Activated T-helper 17 cell treated with anti-CD3 and anti-CD28 coated beads, Interleukin-2, amount 50 U/mL, for 72 hours (primary cell): ENCODE measurements around the gene HOXC5. TPM values are rescaled to one million over a fixed set of nuclear protein-coding genes. Genes with fewer than 3 reads are reported as not detected.

Source experiments
- ATAC-seq: fragments of 150-1000 bp; cut with Tn5 transposase; replicated peaks from 2 replicates; pipeline ENCODE4 v1.10.0; 2021; ENCODE audit warnings: mild to moderate bottlenecking, moderate library complexity
- H3K27ac Mint-ChIP-seq: one replicate; pipeline ENCODE4 v1.8.0; 2022; ENCODE audit warnings: mixed read lengths
- H3K27me3 Mint-ChIP-seq: one replicate; pipeline ENCODE4 v1.8.0; 2022; ENCODE audit warnings: mixed read lengths
- H3K36me3 Mint-ChIP-seq: one replicate; pipeline ENCODE4 v1.8.0; 2022; ENCODE audit warnings: low read depth, mild to moderate bottlenecking, mixed read lengths
- H3K4me1 Mint-ChIP-seq: one replicate; pipeline ENCODE4 v1.8.0; 2022; ENCODE audit warnings: mixed read lengths
- H3K4me3 Mint-ChIP-seq: one replicate; pipeline ENCODE4 v1.8.0; 2022; ENCODE audit warnings: mild to moderate bottlenecking, mixed read lengths
- H3K9me3 Mint-ChIP-seq: one replicate; pipeline ENCODE4 v1.8.0; 2022; ENCODE audit warnings: mixed read lengths
- total RNA-seq, 2 donors: library from RNA; stranded (reverse); gene quantifications; one replicate each; pipeline ENCODE4 v1.2.3, GENCODE V29; 2022

HOXC5 gene
- total RNA-seq, 2 donors from 2014 or later: not detected

DNA sequence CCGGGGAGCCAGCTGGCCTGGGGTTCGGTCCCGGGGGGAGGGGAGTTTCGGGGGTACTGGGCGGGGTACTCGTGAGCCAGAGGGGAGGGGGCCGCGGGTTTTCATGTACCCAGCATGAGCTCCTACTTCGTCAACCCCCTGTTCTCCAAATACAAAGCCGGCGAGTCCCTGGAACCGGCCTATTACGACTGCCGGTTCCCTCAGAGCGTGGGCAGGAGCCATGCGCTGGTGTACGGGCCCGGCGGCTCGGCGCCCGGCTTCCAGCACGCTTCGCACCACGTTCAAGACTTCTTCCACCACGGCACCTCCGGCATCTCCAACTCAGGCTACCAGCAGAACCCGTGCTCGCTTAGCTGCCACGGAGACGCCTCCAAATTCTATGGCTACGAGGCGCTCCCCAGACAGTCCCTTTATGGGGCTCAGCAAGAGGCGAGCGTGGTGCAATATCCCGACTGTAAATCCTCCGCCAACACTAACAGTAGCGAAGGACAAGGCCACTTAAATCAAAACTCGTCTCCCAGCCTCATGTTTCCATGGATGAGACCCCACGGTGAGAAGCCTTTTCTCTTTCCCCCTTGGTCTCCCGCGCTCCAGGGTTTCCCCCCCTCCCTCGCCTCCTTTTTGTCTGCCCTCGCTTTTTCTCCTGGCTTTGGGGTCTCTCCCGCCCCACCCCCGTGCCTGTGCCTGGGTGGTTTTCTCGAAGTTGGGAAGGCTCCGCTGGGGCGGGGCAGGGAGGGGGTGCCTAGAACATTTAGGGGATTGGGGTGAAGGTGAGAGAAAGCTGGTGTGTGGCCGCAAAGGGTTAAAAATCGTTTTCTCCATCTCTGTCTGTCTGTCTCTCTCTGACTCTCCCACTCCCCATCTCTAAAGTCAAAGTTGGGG lies 23.4 kb upstream of the HOXC5 start:
- Mint-ChIP-seq H3K4me3 (peak overlapping the region; percentile 58), H3K27ac (no peak overlapping the region), H3K27me3 (peaks cover 78% of the 10 kb centered on the region), H3K9me3 (no peaks in the 10 kb centered on the region), H3K36me3 (no peaks in the 10 kb centered on the region), H3K4me1 (peaks cover 13% of the 10 kb centered on the region)
- peak; percentile 40 for ATAC-seq

DNA sequence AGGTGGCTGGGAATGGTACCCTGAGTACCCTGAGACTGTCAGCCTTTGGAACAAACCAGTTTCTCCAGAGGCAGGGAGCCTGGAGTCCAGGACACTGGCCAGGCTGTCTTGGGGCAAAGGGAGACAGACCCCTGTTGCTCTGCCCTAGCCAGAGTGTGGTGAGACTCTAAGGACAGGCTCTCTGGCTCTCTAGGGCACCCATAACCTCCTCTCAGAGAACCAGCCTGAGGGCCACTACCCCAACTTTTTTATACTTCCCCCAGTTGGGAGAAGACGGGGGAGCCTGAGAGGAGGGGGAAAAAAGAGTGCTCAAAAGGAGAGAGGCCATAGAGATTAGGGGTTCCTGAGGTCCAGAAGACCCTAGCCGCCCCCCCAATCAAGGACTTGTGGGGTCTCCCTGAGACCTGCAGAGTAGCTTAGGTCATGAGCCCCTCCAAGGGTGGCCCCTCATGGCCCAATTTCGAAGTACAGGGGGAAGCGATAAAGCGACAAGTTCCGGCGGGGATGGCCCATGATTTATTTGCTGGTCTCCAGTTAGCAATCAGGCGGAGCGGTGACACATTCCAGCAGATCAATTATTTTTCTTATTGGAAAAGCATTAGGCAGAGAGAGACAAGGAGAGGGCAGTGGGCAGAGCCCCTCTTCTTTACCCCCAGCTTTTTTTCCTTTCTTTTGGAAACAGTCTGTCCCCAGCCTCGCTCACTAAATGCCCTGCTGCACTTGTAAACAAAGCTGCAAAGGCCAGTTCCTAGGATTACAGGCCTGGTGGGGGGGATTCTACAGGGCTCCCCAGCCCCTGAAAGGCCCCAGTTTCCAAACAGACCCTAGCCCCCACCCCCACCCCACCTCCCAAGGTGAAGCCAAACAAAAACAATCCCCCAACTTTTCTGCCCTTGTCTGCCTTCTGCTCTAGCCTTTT lies 22.5 kb upstream of the HOXC5 start:
- Mint-ChIP-seq H3K4me1 (peaks cover 13% of the 10 kb centered on the region), H3K27me3 (peaks cover 79% of the 10 kb centered on the region), H3K9me3 (no peaks in the 10 kb centered on the region), H3K27ac (no peak overlapping the region), H3K36me3 (peaks cover 7% of the 10 kb centered on the region), H3K4me3 (peak overlapping the region; percentile 58)
- no peak for ATAC-seq

DNA sequence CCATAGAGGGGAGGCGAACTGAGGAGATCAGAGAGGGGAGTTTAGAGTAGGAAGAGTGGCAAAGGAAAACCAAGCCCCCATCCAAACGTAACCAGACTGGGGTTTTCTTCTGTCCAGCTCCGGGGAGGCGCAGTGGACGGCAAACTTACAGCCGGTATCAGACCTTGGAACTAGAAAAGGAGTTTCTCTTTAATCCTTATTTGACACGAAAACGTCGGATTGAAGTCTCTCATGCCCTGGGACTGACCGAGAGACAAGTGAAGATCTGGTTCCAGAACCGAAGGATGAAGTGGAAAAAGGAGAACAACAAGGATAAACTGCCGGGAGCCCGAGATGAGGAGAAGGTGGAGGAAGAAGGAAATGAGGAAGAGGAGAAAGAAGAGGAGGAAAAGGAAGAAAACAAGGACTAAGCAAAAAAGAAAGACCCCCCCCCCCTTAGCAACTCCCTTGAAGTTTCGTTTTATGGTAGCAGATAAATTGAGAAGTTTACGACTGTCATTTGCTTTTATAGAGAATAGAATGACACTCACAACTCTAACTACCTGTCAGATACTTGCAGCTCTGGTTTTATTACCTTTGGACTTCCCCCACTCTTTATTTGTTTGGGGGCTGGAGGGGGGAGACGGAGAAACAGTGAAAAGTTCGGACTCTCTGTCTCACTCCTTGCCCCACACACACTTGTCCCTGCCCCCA lies 21.7 kb upstream of the HOXC5 start:
- no peaks in the 10 kb centered on the region for H3K9me3 Mint-ChIP-seq

DNA sequence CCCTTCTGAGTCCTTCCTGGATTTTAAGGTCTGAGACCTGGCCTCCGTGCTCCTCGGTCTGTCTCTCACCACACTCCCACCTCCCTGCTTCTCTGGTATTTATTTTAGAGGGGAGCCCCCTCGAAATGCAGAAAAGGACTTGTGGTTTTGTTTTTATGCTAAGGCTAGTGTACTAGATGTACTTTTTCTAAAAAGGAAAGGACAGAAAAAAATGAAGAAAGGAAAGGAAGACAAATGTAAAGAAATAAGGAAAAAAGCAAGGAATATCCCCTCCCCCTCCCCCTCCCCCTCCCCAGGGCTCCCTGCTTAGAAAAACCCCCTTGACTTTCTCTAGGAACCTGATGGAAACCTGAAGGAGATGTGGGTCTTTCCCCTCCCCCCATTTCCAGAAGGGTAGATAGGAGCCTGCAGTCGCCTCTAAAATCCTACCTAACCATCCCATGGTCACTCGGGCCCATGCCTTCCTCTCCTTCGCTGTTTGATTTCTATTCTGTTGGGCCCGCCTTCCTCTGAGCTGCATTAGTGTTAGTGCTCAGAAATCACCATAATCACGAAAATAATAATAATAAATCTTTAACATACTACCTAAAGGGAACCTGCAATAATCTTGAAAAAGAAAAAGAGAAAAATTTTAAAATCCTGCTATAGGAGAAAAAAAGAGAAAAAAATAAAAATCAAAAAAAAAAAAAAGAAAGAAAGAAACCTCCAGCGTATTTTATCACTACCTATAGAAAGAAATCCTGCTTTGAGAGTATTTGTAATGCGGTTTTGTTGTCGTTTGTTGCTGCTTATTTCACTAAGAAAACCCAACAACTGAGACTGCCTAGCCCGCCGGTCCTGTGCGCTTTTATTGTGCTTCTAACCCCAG lies 21.0 kb upstream of the HOXC5 start:
- ATAC-seq: no peak
- no peak overlapping the region for H3K4me3 Mint-ChIP-seq
- no peak overlapping the region for H3K27ac Mint-ChIP-seq
- no peaks in the 10 kb centered on the region for H3K9me3 Mint-ChIP-seq
- H3K27me3 Mint-ChIP-seq: peaks cover 68% of the 10 kb centered on the region
- H3K4me1 Mint-ChIP-seq: peaks cover 9% of the 10 kb centered on the region
- peaks cover 7% of the 10 kb centered on the region for H3K36me3 Mint-ChIP-seq

More for the DNA sequence above, 21.7 kb upstream of the HOXC5 start:
- Mint-ChIP-seq H3K4me1 (peaks cover 11% of the 10 kb centered on the region), H3K36me3 (peaks cover 7% of the 10 kb centered on the region), H3K4me3 (no peak overlapping the region), H3K27ac (no peak overlapping the region), H3K27me3 (peaks cover 75% of the 10 kb centered on the region)
- ATAC-seq: no peak

DNA sequence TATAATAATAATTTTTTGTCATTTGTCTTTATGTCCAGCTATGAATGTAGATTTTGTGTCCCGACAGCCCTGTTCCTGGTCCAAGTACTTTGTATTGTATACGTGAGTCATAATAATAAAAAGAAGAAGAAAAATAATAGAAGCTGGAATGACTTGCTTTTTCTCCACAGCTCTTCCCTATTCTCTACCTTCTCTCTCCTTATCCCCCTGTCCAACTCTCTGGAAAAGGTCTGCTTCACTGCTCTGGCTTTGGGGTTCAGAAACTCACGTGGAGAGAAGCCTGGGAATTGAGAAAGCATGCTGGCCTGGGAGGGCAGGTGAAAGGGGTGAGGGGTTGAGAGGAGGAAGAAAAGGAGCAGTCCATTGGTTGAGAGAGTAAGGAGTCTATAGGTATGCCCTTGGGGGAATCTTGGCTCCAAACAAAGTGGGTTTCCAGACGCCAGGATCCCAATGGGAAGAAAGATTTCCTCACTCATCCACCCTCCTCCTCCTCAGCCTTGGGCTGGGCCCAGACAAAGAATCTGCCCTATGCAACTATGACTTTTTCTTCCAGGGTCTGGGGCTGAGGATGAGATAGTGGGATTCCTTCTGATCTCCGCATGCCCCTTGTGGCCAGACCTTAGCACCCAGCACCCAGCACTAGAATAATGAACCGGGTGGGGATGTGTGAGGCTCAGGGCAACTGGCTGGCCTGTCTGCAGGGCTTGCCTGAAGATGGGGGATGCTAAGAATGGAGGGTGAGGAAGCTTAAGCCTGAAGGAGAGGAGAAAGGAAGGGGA lies 20.0 kb upstream of the HOXC5 start:
- Mint-ChIP-seq H3K27me3 (peaks cover 68% of the 10 kb centered on the region), H3K4me1 (peaks cover 15% of the 10 kb centered on the region), H3K36me3 (peaks cover 7% of the 10 kb centered on the region), H3K9me3 (no peaks in the 10 kb centered on the region), H3K4me3 (no peak overlapping the region), H3K27ac (no peak overlapping the region)
- no peak for ATAC-seq

DNA sequence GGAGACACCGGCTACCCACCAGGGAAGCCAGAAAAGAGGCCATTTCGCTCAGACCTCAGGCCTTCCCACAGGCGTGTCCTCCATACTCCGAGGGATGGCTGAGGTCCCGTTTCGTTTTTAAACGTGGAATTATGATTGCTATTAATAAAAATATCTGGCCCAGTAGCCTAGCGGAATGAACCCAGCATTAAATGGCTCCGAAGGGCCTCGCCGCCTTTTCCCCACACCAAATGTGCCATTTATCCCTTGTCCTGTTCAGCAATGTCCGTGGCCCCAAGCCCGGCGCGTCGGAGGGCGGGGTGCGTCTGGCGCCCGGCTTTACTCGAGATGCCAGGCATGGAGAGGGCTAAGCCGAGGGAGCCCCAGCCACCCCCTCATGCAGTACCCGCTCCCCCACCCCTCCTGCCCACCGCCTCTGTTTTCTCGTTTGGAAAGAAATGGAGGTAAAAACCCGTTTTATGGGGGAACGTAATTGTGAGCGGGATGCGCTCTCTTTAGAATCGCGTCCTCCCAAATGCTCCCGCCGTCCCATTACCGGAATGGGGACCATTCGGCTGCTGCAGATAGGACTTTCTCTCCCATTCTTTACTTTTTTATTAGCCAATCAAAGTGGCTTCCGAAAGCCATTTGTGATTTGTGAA lies 18.4 kb upstream of the HOXC5 start:
- no peak overlapping the region for H3K4me3 Mint-ChIP-seq

DNA sequence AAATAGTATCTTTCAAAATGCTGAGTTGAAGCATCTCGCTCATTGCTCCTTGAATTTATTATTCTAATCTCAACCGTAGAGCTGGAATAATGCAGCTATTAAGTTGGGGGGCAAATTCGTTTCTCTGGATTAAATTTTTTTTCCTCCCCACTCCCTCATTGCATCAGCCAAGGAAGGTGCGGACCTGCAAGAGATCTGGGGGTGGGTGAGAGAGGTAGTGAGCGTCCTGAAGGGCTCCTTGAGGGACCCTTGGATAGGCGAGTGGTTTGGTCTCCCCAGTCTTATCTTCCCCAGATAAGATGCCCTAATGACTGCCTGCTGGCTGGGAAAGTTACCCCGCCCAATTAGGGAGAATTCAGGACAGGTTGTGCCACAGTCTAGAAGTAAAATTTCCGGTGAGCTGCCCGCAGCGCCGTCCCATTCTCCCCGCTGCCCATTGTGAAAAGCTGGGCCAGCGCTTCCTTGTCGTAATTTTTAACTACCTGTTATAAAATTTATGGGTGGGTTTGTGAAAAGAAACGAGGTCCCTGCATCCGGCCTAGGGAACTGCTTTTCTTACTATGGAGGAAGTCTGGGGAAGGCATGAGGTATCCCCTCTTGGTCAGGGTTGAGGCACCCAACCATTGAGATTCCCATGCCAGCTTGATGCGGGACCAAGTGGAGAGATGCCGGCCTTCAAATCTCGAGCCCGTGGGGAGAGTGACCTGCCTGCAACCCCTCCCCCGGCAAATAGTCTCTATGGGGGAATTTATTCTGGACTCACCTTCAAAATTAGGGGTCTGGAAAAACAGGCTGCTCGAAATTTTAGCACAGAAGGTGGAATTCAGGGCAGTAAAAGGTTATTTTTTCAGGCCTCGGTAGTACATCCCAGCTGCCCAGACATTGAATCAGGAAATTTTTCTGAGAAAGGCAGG lies 17.6 kb upstream of the HOXC5 start:
- peaks cover 7% of the 10 kb centered on the region for H3K36me3 Mint-ChIP-seq
- H3K27me3 Mint-ChIP-seq: peaks cover 61% of the 10 kb centered on the region
- H3K4me3 Mint-ChIP-seq: no peak overlapping the region
- peaks cover 15% of the 10 kb centered on the region for H3K4me1 Mint-ChIP-seq
- no peak overlapping the region for H3K27ac Mint-ChIP-seq
- no peak for ATAC-seq
- no peaks in the 10 kb centered on the region for H3K9me3 Mint-ChIP-seq

More for the DNA sequence above, 18.4 kb upstream of the HOXC5 start:
- no peak for ATAC-seq
- peaks cover 7% of the 10 kb centered on the region for H3K36me3 Mint-ChIP-seq
- H3K9me3 Mint-ChIP-seq: no peaks in the 10 kb centered on the region
- H3K27me3 Mint-ChIP-seq: peaks cover 61% of the 10 kb centered on the region
- no peak overlapping the region for H3K27ac Mint-ChIP-seq
- peaks cover 15% of the 10 kb centered on the region for H3K4me1 Mint-ChIP-seq

DNA sequence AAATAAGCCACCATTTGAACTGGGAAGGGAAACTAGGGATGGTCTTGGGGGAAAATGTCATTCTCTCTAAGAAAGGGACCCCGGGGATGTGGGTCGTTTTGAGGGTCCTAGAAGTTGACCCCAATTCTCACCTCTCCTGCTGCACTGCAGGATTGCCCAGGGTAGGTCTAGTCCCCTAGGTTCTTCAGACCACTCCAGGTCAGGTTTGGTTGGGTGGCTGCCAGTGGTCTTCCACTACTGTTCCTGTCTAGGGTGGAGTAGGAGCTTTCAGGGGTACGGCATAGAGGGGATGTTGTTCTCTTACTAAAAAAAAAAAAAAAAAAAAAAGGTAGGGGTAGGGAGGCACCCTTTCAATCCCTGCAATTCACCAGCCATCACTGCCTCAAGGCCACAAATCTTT lies 16.8 kb upstream of the HOXC5 start:
- H3K36me3 Mint-ChIP-seq: peaks cover 7% of the 10 kb centered on the region
- no peaks in the 10 kb centered on the region for H3K9me3 Mint-ChIP-seq
- no peak for ATAC-seq
- H3K4me1 Mint-ChIP-seq: peaks cover 12% of the 10 kb centered on the region
- no peak overlapping the region for H3K27ac Mint-ChIP-seq
- peaks cover 54% of the 10 kb centered on the region for H3K27me3 Mint-ChIP-seq
- no peak overlapping the region for H3K4me3 Mint-ChIP-seq

DNA sequence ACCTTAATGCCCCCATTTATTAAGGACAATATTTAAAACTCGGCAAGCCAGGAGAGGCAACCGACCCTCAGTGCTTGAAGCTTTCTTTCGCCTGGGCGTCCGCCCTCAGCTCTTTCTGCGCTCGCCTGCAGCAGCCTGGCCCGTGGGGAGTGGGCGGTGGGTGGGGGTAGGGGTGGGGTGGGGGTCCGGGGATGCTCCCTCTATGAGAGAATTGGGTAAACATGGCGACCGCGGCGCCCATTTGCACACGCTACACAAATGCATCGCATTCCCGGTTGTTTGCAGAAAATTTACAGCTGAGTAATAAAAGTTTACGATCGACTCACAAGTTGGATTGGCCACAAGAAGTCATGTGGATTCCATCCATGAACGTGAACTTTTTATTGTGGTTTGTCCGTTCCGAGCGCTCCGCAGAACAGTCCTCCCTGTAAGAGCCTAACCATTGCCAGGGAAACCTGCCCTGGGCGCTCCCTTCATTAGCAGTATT lies 16.3 kb upstream of the HOXC5 start:
- H3K36me3 Mint-ChIP-seq: peaks cover 7% of the 10 kb centered on the region
- H3K4me1 Mint-ChIP-seq: peaks cover 8% of the 10 kb centered on the region
- peaks cover 53% of the 10 kb centered on the region for H3K27me3 Mint-ChIP-seq
- H3K4me3 Mint-ChIP-seq: no peak overlapping the region
- ATAC-seq: no peak
- no peaks in the 10 kb centered on the region for H3K9me3 Mint-ChIP-seq
- no peak overlapping the region for H3K27ac Mint-ChIP-seq

DNA sequence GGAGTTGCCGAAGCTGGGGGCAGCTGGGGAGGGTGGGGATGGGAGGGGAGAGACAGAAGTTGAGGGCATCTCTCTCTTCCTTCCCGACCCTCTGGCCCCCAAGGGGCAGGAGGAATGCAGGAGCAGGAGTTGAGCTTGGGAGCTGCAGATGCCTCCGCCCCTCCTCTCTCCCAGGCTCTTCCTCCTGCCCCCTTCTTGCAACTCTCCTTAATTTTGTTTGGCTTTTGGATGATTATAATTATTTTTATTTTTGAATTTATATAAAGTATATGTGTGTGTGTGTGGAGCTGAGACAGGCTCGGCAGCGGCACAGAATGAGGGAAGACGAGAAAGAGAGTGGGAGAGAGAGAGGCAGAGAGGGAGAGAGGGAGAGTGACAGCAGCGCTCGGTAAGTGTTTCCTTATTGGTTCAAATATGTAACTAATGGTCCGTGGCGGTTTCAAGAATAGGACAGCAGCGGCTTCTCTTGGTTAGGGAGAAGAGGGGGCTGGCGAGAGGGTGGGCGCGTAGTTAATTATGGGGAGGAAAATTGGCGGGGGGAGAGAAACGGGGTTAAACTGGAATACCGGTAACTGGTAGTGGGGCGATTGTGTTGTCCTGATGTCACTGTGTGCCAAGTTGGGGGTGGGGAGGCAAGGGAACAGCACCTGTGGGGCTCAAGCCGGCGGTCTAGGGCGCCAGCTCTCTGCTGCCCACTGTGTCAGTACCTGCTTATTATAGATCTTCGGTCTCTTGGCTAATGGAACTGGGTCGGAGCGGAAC lies 15.6 kb upstream of the HOXC5 start:
- Mint-ChIP-seq H3K4me3 (peak overlapping the region; percentile 76), H3K27me3 (peaks cover 53% of the 10 kb centered on the region), H3K36me3 (peaks cover 7% of the 10 kb centered on the region), H3K9me3 (no peaks in the 10 kb centered on the region), H3K27ac (peak overlapping the region; percentile 56), H3K4me1 (peaks cover 6% of the 10 kb centered on the region)
- peak; percentile 53 for ATAC-seq

DNA sequence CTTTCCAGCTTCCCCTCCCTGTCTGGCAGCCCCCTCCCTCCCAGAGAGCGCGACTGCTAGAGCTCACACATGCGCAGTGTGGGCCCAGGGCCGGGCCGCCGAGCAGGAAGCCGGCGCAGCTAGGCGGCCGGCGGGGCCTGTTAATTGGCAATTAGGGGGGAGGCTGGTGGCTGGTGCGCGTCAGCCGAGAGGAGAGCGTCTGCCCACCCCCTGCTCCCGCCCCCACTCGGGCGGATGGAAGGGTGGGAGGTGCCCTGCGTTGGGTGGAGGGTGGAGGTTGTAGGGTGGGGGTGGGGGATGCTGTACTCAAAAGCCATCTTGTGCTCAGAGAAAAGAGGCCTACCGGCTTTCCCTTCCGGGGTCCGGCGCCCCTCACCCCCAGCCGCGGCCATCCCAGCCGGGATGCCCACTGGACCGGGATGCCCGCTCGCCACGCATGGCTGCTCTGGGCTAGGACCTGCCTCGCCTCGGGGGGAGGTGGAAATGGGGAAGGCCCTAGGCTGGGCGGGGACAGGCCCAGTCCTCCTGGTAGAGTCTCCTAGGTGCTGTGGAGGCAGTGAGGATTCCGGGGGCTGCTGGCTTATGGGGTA lies 14.9 kb upstream of the HOXC5 start:
- peaks cover 53% of the 10 kb centered on the region for H3K27me3 Mint-ChIP-seq
- peak; percentile 87 for ATAC-seq
- peak overlapping the region; percentile 56 for H3K27ac Mint-ChIP-seq
- H3K36me3 Mint-ChIP-seq: peaks cover 7% of the 10 kb centered on the region
- peaks cover 6% of the 10 kb centered on the region for H3K4me1 Mint-ChIP-seq
- H3K4me3 Mint-ChIP-seq: peak overlapping the region; percentile 76
- no peaks in the 10 kb centered on the region for H3K9me3 Mint-ChIP-seq
